ENCODE measurements around the gene CEP41.

DNA sequence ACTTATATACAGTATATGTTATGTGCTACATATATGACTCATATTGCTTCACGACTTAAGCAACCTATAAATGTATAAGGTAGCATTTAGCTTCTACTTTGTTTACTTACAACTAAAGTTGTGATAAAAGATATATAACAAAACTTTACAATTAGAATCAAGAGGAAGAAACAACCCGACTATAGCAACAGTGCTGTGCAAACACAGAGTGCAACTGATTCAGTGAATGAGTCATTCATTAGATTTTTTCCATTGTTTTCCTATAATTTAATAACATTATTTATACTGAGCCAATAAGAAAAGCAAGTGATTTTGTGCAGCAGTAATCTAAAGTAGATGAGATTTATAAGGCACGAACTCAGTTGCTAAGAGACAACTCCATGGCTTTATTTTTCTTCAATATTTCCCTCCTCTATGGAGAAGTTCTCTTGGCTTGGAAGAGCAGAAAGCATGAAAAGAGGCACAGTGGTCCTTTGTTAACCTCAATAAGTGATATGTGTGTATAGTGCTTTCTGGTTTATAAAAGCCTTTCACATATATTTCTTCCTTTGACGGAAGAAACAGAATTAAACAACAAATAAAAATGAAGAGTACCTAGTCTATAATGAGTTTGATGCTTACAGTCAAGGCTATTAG is 19.8 kb downstream of the CEP41 start:
- no peak for TF ChIP-seq CTCF (IDR thresholded peaks at IDR 0.05)
- TF ChIP-seq POLR2A (IDR thresholded peaks at IDR 0.05), result no peak
- no peak for TF ChIP-seq POLR2AphosphoS5 (IDR thresholded peaks at IDR 0.05)
